Right cardiac atrium (tissue), 5 donors: ENCODE results near the gene CLEC2D. TPM values are rescaled to one million over a fixed set of nuclear protein-coding genes. Genes with fewer than 3 reads are reported as not detected.
A peak's percentile ranks its signal among the peaks of the same experiment; 100 is the strongest.
"Not testable (repeated sequence)": the region's sequence is repeated elsewhere in the genome, so short reads cannot be mapped to it uniquely, and the experiment has no call there.

Experiments
- ATAC-seq, 2 donors: fragments of 200-7000 bp; cut with Tn5 transposase; one replicate each; pipeline versions ENCODE4 v1.8.0 to v1.9.1; 2020; ENCODE audit warnings: moderate library complexity in 2 of 2, mild to moderate bottlenecking in 1 of 2
- DNase-seq, 3 donors: peaks; one replicate each; pipeline ENCODE4 v3.0.0-alpha.2; 2020
- H3K27ac ChIP-seq: one replicate; pipeline ENCODE4 v1.5.1; 2013; ENCODE audit warnings: mild to moderate bottlenecking, low read length, control low read depth, moderate library complexity
- H3K27me3 ChIP-seq: one replicate; pipeline ENCODE4 v1.6.1; 2013; ENCODE audit not compliant: control insufficient read depth, insufficient read depth
- H3K4me1 ChIP-seq: one replicate; pipeline ENCODE4 v1.6.1; 2013; ENCODE audit warnings: low read length; ENCODE audit not compliant: control insufficient read depth, insufficient read depth
- H3K4me3 ChIP-seq: one replicate; pipeline ENCODE4 v1.5.1; 2013; ENCODE audit warnings: low read length, control low read depth
- H3K9me3 ChIP-seq: one replicate; pipeline ENCODE4 v1.6.1; 2013; ENCODE audit warnings: low read length; ENCODE audit not compliant: control insufficient read depth
- WGBS: extraction: QIAGEN DNeasy Blood & Tissue Kit; methylation state at CpG from one replicate; pipeline ENCODE4 v1.1.7; 2013; 5-methylcytosine and 5-hydroxymethylcytosine counted together
- intact Hi-C, 4 donors: fragments of 100-400 bp; cut with DNase I; formaldehyde crosslinking; loops; one replicate each; pipeline versions ENCODE4 v1.11.0 to v1.14.0; 2022 to 2023
- polyA plus RNA-seq: library from polyadenylated mRNA; stranded (reverse); fragments of 200-250 nt; gene quantifications from one replicate; pipeline ENCODE4 v1.2.3, GENCODE V29; 2013
- total RNA-seq, 4 donors: library from RNA; stranded (reverse); fragmentation: NEBNext Ultra II Directional; extraction: Animal tissue kit (Norgen Biotek cat#: 25700); gene quantifications; one replicate each; pipeline ENCODE4 v1.2.1, GENCODE V29; 2021
- donor health status: healthy with polysubstance abuse.
- donor health status: DM: no; HTN: yes; CAD: no.
- donor health status: DM: no; HTN: no; CAD: no.
- donor health status: DM: no; HTN: yes; CAD: no; lungs with severe emphysema.
- donor health status: DM: yes; HTN: yes; CAD: no.

CLEC2D gene
- total and polyA plus RNA-seq, 5 donors, result 3.1 to 17.8 (median 12.4) TPM

GRCh38 chr12:9700606-9700956 is 31.1 kb downstream of the CLEC2D start:
- intact Hi-C loops, result loop anchor here in 2 of 4 donors (10.0 kb wide), 2 partner anchors 56 to 366 kb away; no protein-coding TSS in a partner anchor
- Histone ChIP-seq H3K27me3 (no peaks in the 10 kb centered on the region), H3K27ac (no peak overlapping the region), H3K9me3 (no peaks in the 10 kb centered on the region), H3K4me3 (no peak overlapping the region), H3K4me1 (peaks cover 2% of the 10 kb centered on the region)
- DNase-seq (no peak), ATAC-seq (peak in 1 of 2 donors; percentile 47)
- WGBS, result 44% methylated on average over 2 of the region's 2 CpGs

- no peak overlapping the region for H3K4me3 ChIP-seq
- ATAC-seq, result no peak
- intact Hi-C loops, result loop anchor here in 2 of 4 donors (10.0 kb wide), 2 partner anchors 57 to 367 kb away; no protein-coding TSS in a partner anchor
- H3K27me3 ChIP-seq, result no peaks in the 10 kb centered on the region
- 93% methylated on average over 1 of the region's 1 CpG for WGBS
- H3K9me3 ChIP-seq, result no peaks in the 10 kb centered on the region
- H3K4me1 ChIP-seq, result peaks cover 2% of the 10 kb centered on the region
- no peak overlapping the region for H3K27ac ChIP-seq
- no peak for DNase-seq
Measured at GRCh38 chr12:9701380-9702154, 32.1 kb downstream of the CLEC2D start.

GRCh38 chr12:9702255-9702654 is 32.7 kb downstream of the CLEC2D start:
- intact Hi-C loops, result loop anchor here in 2 of 4 donors (10.0 kb wide), 2 partner anchors 57 to 367 kb away; no protein-coding TSS in a partner anchor
- 75% methylated on average over 3 of the region's 3 CpGs for WGBS
- no peaks in the 10 kb centered on the region for H3K9me3 ChIP-seq
- ATAC-seq (no peak), DNase-seq (peak in 1 of 3 donors; percentile 42)
- H3K4me1 ChIP-seq, result peaks cover 2% of the 10 kb centered on the region
- H3K4me3 ChIP-seq, result no peak overlapping the region
- no peaks in the 10 kb centered on the region for H3K27me3 ChIP-seq
- no peak overlapping the region for H3K27ac ChIP-seq

- ATAC-seq, H3K4me1 ChIP-seq, H3K9me3 ChIP-seq, H3K27ac ChIP-seq, DNase-seq, H3K4me3 ChIP-seq, H3K27me3 ChIP-seq: not testable (repeated sequence)
- 94% methylated on average over 5 of the region's 5 CpGs for WGBS
- intact Hi-C loops, result loop anchor here in 2 of 4 donors (10.0 kb wide), 2 partner anchors 60 to 370 kb away; no protein-coding TSS in a partner anchor
Measured at GRCh38 chr12:9704561-9704960, 35.0 kb downstream of the CLEC2D start.

- no peaks in the 10 kb centered on the region for H3K9me3 ChIP-seq
- H3K4me3 ChIP-seq, result no peak overlapping the region
- H3K4me1 ChIP-seq, result no peaks in the 10 kb centered on the region
- H3K27me3 ChIP-seq, result no peaks in the 10 kb centered on the region
- H3K27ac ChIP-seq, result no peak overlapping the region
- no peak for ATAC-seq
- intact Hi-C loops, result loop anchor here in 3 of 4 donors (5.0 to 10.0 kb wide), 4 partner anchors 61 to 371 kb away; no protein-coding TSS in a partner anchor
- DNase-seq, result no peak
Measured at GRCh38 chr12:9706086-9706685, 36.7 kb downstream of the CLEC2D start.

- intact Hi-C loops, result loop anchor here in 3 of 4 donors (5.0 to 10.0 kb wide), 4 partner anchors 63 to 373 kb away; no protein-coding TSS in a partner anchor
- ATAC-seq (no peak), DNase-seq (no peak)
- Histone ChIP-seq H3K9me3 (no peaks in the 10 kb centered on the region), H3K27ac (no peak overlapping the region), H3K27me3 (no peaks in the 10 kb centered on the region), H3K4me1 (no peaks in the 10 kb centered on the region), H3K4me3 (no peak overlapping the region)
Measured at GRCh38 chr12:9707356-9707755, 37.8 kb downstream of the CLEC2D start.

- peak in 1 of 2 donors; percentile 67 for ATAC-seq
Measured at GRCh38 chr12:9707864-9708808, 38.6 kb downstream of the CLEC2D start.

GRCh38 chr12:9708853-9709252 is 39.3 kb downstream of the CLEC2D start:
- Histone ChIP-seq H3K27ac (no peak overlapping the region), H3K4me1 (no peaks in the 10 kb centered on the region), H3K4me3 (no peak overlapping the region), H3K9me3 (no peaks in the 10 kb centered on the region), H3K27me3 (no peaks in the 10 kb centered on the region)
- 89% methylated on average over 3 of the region's 3 CpGs for WGBS
- ATAC-seq (no peak), DNase-seq (no peak)
- intact Hi-C loops, result loop anchor here in 3 of 4 donors (5.0 to 10.0 kb wide), 4 partner anchors 64 to 374 kb away; no protein-coding TSS in a partner anchor

More at GRCh38 chr12:9707864-9708808, 38.6 kb downstream of the CLEC2D start:
- WGBS, result 62% methylated on average over 12 of the region's 12 CpGs
- H3K4me3 ChIP-seq, result no peak overlapping the region
- no peaks in the 10 kb centered on the region for H3K27me3 ChIP-seq
- no peaks in the 10 kb centered on the region for H3K9me3 ChIP-seq
- H3K27ac ChIP-seq, result no peak overlapping the region
- DNase-seq, result peak; percentile 28 to 70 (median 53)
- H3K4me1 ChIP-seq, result no peaks in the 10 kb centered on the region
- intact Hi-C loops, result loop anchor here in 3 of 4 donors (5.0 to 10.0 kb wide), 4 partner anchors 63 to 373 kb away; no protein-coding TSS in a partner anchor

- no peaks in the 10 kb centered on the region for H3K27me3 ChIP-seq
- DNase-seq (no peak), ATAC-seq (no peak)
- no peaks in the 10 kb centered on the region for H3K9me3 ChIP-seq
- no peak overlapping the region for H3K4me3 ChIP-seq
- intact Hi-C loops, result no loop called here
- no peak overlapping the region for H3K27ac ChIP-seq
- 90% methylated on average over 3 of the region's 3 CpGs for WGBS
- no peaks in the 10 kb centered on the region for H3K4me1 ChIP-seq
Measured at GRCh38 chr12:9710584-9711375, 41.3 kb downstream of the CLEC2D start.

GRCh38 chr12:9711664-9712063 is 42.2 kb downstream of the CLEC2D start:
- intact Hi-C loops, result no loop called here
- H3K4me1 ChIP-seq, result no peaks in the 10 kb centered on the region
- no peak for DNase-seq
- H3K4me3 ChIP-seq, result no peak overlapping the region
- no peak for ATAC-seq
- H3K27ac ChIP-seq, result no peak overlapping the region
- 54% methylated on average over 1 of the region's 1 CpG for WGBS
- H3K9me3 ChIP-seq, result no peaks in the 10 kb centered on the region
- H3K27me3 ChIP-seq, result no peaks in the 10 kb centered on the region
